ENCODE measurements around the gene IL17D.
"Not testable (repeated sequence)": the region's sequence is repeated elsewhere in the genome, so short reads cannot be mapped to it uniquely, and the experiment has no call there.

The IL17D gene, protein sequence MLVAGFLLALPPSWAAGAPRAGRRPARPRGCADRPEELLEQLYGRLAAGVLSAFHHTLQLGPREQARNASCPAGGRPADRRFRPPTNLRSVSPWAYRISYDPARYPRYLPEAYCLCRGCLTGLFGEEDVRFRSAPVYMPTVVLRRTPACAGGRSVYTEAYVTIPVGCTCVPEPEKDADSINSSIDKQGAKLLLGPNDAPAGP

GRCh38 chr13:20702915-20703779, at the start of gene IL17D:
Gene IL17D (plus strand): TSS chr13:20703699. CDS start chr13:20704002, 303 bp downstream.
- DNase-seq (ENCODE audit: low spot score): peak; percentile 55

GRCh38 chr13:20654156-20654555, 49.3 kb upstream of the IL17D start:
- no peak for DNase-seq (ENCODE audit: low spot score)

DNA sequence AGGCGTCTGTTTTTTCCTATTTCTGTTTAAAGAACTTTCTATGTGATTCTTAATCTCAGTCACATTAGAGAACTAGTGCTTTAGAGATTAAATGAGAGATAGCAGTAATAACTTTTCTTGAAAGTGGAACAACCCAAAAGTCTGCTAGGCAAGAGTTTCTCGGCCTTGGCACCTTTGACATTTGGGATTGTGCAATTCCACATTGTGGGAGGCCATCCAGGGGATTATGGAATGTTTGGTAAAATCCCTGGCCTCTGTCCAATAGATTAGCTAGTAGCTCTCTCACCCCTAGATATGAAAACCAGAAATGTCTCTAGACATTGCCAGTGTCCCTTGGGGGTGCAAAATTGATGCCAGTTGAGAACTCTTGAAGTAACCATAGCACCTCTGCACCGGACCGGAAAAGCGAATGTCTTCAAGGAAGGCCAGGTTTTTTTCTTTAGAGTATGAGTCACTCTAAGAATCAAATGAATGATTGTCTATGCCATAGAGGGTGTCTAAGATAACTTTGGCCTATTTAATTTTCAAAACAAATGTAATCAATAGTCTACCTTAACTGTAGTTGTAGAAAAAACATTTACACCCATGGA, 45.0 kb upstream of the IL17D start:
- no peak for DNase-seq (ENCODE audit: low spot score)

DNA sequence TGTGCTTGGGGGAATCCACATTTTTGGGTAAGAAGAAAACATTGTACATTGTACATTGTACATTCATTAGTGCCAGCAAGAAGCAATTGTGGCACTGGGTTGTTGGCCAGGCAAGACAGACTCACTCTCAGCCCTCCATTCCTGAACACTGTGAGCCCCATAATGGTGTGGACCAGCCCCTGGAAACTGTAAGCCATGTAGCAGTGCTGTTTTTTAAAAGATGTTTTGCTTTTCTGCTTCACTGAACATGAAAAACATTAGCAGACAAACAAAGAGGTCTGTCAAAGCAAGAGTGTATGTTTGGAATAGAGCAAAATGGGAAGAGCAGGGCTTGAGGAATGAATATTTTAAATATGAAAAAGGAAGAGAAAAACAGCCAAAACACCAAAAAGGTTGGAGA, 39.1 kb upstream of the IL17D start:
- DNase-seq (ENCODE audit: low spot score): no peak

DNA sequence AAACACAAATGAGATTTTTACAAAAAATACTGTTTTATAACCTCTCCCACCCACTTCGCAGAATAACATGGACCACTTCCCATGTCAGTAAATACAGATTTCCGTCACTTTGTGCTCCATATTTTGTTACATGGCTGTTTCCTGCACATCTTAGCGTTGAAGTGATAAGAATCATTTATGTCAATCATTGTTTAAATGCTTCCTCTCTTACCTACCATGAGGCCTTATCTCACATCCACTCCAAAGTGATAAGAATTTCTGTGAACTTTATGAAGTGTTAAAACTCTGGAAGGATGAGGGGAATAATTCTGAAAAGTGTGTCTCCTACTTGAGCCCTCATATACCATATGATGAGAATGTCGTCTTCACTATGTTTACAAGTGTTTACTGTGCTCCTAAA, 36.6 kb upstream of the IL17D start:
- DNase-seq (ENCODE audit: low spot score): no peak

DNA sequence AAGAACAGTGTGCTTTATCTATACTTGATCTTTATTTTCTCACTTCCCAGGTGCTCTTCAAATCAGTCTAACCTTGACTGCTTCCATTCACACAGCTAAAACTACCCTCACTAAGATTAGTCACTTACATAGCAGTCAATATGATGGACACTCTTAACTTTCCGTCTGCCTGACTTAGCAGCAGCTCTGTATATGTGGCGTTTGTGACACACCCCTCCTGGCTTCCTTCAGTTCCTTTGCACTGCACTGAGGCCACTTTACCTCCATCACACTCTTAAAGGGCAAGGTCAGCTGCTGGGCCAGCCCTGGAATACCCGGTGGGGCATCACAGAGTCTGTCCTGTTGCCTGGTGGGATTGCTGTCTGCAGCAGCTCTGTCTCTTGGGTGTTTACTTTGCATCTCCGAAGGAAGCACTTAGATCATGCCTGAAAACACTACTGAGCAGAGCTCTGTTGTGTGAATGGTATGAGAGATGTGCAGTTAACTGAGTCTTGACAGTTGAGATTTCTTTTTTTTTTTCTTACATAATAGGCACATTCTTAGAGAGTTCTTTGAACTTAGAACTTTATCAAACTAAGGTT, 35.6 kb upstream of the IL17D start:
- no peak for DNase-seq (ENCODE audit: low spot score)

GRCh38 chr13:20669162-20669561, 34.3 kb upstream of the IL17D start:
- no peak for DNase-seq (ENCODE audit: low spot score)

DNA sequence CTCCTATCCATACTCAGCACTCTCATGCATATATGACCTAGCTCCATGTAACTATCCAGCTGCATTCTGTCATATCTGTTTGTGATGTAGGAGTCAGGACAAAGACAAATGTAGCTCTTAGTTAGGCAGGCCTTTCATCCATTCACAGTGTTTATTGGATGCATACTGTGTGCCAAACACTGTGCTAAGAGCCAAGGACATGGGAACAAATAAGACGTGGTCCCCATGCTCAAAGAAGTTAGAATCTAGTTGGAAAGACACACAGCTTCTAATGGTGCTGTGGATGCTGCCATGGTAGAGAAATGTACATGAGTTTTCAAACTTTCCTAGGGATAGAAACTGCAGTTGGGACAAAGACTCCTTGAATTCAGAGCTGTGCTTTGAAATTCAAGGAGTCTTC, 31.7 kb upstream of the IL17D start:
- no peak for DNase-seq (ENCODE audit: low spot score)

DNA sequence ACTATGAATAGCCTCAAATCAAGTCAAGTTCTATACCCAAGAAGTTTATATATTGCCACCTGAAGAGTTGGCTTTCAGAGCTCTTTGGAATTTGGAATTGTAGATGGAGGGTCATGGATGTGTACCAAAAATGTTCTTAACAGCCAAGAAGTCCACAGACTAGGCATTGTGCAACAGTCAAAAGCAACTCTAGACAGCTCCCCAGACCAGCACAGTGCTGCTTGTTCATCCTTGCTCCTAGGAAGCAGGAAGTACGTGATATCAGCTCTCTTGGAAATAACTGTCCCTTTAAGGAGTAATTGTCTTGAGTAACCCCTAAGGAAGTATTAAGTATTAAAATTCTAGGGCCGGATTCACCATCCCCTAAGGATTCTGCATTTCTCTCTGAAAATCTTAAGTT, 30.7 kb upstream of the IL17D start:
- no peak for DNase-seq (ENCODE audit: low spot score)

- no peak for DNase-seq (ENCODE audit: low spot score)
Observed at GRCh38 chr13:20673715-20674114, 29.8 kb upstream of the IL17D start.

- no peak for DNase-seq (ENCODE audit: low spot score)
Observed at GRCh38 chr13:20676213-20676612, 27.3 kb upstream of the IL17D start.

DNA sequence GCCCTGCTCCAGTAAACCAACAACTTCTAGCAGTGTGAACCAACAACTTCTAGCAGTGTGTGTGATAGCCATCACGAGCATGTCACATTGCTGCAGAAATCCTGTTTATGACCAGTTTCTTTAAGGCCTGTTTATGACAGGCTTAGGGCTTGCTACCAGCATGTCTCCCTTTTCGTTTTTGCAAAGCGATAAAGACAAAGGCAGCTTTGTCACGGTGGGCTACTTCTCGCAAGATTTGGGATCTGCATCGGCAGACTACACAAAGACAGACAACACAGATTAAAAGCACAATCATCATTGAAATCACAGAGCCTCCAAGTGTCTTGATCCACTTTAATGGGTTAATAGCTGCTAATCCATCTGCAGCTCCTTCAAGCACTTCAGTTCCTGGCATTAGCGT, 24.9 kb upstream of the IL17D start:
- not testable (repeated sequence) for DNase-seq (ENCODE audit: low spot score)

DNA sequence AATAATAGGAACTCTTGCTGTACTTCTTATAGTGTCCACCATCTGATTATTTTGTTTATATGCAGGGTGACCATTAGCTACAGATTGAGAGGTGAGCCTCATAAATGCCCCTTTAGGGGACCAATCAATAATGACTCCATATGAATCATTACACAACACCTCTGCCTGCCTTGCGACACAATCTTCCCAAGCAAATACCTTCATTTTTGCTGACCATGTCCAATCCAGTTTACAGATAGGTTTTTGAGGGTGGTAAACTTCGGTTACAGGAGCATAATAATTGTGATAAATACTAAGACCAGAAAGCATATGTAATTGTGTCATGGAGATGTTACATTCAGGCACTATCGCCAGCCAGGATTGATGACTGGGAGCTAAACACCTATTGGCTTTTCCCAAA, 23.6 kb upstream of the IL17D start:
- no peak for DNase-seq (ENCODE audit: low spot score)

DNA sequence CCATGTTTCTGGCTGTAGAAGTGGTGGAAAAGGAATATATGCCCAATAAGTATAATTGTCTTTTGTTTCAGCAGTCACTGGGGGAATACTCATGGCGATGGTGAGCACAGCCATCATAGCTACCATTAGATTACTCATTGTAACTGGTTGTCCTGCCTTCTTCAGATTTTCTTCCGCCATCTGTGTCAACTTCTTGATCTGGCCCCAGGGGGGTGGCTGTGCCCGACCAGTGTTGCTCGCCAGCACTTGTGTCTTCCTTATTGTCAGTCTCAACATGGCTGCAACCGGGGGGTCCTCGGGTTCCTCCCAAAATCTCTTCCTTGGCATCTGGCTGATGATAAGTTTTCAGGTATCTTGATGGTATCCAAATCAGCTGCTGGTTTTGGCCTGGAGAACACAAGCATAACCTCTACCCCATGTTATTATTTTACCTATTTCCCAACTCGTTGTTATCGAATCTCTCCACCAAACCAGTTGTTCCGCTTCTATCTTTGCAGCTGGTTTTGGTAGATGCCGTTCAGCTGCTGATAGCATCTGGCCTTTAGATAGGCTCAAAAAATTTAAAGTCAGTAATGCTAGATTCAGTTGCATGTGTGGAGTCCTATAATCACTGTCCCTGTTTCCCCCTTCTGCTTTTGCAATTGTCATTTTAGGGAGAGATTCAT, 23.0 kb upstream of the IL17D start:
- DNase-seq (ENCODE audit: low spot score): no peak

DNA sequence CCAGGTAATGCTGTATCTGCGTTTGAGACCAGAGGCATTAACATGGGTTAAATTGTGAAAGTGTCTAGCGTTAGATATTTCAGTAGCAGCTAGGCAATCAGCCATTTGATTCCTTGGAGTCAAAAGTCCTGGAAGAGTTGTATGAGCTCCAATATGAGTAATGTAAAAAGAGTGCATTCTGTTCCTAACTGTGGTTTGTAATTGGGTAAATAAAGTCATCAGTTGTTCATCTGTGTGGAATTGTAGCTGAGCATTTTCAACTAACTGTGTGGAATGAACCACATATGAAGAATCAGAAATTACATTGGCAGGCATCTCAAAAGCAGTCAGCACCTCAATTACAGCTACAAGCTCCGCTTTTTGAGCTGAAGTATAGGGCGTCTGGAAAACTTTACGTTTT, 22.0 kb upstream of the IL17D start:
- DNase-seq (ENCODE audit: low spot score): not testable (repeated sequence)

GRCh38 chr13:20682061-20682460, 21.4 kb upstream of the IL17D start:
- no peak for DNase-seq (ENCODE audit: low spot score)

DNA sequence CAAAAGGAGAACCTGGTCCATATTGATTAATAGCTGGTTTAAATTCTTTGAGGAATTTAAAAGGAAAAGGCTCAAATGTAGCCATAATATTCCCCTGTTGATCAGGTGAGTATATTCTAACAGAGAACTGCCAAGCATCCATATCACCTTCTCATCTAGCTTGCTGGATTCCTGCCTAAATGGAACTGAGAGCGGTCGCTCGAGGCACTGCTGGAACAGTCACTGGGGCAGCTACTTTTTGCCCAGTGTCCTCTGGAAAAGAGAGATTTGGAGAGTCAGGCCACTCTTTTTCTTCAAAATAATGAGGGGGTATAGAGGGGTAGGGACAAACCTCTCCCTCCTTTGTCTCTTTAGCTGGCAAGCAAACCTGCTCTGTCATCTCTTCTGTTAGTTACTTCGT, 19.5 kb upstream of the IL17D start:
- DNase-seq (ENCODE audit: low spot score): no peak

DNA sequence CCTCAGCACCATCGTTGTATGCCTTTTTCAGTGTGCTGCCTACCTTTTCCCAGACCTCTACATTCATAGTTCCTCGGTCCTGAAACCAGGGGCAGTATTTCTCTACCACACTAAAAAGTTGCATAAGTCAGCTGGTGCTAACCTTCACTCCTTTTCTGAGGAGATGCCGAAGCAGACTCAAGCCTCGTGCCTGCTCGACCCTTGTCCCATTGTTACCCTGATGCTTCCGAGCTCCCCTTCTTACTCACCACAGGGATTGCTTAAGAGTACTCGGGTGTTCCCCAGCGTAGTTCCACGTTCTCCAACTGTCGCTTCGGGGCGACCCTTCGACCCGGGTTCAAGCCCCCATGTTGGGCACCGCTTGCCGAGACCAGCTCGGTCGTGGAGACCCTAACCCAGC, 19.0 kb upstream of the IL17D start:
- no peak for DNase-seq (ENCODE audit: low spot score)

DNA sequence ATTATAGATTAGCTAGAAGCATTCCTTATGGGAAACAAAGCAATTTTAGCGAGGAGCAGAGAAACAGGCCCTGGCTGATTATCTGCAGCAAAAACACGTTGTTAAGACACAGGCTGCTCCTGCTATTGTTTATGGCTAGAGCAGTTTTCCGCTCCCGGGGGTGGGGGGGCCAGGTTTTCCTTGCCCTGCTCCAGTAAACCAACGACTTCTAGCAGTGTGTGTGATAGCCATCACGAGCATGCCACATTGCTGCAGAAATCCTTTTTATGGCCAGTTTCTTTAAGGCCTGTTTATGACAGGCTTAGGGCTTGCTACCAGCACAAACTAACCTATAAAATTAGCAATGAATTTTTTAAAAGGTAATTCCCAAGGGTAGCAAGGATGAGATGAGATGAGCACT, 18.4 kb upstream of the IL17D start:
- DNase-seq (ENCODE audit: low spot score): no peak

GRCh38 chr13:20686167-20686566, 17.3 kb upstream of the IL17D start:
- DNase-seq (ENCODE audit: low spot score): no peak

GRCh38 chr13:20686863-20687579, 16.5 kb upstream of the IL17D start:
- DNase-seq (ENCODE audit: low spot score): no peak

DNA sequence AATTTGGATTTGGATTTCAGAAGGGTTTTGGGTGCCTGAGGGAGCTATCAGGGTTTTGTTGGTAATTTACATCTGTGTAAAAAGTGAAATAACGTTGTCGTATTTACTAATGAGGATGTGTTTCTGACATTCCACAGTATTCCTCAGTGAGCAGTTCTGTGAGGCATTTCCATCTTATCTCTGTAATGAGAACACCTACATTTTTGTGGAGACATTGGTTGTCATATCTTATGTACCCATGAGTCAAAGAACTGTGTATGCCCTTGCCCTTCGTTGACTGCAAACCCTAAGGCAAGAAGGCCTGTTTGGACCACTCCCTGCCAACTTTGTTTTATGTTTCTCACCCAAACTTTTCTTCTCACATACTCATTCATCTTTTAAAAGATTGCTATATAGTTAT, 14.2 kb upstream of the IL17D start:
- DNase-seq (ENCODE audit: low spot score): no peak

Measured in NAMALWA (cell line).